HG03442 (cell line): ENCODE results near the gene GHRH.

ENCODE experiments used
- ATAC-seq: cut with Tn5 transposase; IDR thresholded peaks from one replicate; pipeline ENCODE4 v1.9.1; 2021; ENCODE audit warnings: mild to moderate bottlenecking, moderate library complexity; ENCODE audit not compliant: unreplicated experiment

GHRH gene

DNA sequence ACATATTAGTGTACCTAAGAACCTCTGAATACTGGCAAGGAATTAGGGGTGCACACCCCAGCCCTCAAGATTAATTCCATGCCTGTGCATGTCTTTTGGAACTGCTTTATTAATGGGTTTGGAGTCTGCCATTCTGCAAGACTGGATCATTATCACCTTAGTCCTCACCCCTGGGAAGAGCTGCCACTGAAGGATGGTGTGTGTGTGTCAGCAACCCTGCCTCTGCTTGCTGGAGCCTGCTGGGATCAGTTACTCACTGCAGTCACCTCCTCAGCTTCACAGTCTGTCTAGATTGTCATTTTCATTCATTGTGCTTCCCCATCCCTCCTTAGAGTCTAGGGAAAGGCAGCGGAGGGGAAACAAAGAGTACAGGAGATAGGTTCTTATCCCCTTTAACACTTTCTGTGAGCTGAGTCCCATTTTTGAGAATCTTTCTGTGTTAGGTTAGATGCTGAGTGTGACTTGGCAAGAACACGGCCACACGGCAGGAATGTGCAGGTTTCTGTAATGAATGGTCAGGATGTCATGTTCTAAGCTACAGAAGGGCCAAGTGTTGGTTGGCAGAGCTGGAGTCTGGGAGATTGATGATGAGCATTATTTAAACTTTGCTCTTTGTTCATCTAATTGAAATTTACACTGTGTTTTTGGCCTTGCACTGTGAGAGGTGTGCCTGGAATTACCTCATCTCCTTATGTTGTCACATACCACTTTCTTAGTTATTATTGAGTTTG is 21.1 kb downstream of the GHRH start:
- ATAC-seq = no peak

DNA sequence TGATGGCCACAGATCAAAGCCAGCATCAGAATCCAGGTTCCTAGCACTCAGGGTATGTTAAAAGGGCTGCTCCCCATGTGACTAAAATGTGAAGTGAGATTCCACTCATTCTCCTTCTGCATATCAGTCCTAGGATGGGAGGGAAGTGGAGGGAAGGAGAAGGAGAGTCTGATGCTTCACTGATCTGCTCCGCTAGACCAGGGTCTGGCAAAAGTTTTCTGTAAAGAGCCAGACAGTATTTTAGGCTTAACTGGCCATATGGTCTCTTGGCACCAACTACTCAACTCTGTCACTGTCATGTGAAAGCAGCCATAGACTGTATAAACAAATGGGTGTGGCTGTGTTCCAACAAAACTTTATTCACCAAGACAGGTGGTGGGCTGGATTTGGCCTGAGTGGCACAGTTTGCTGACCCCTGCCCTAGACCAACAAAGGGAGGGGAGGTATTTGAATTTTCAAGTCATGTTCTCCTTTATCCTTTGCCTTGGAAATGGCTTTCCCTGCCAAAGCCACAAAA is 22.6 kb downstream of the GHRH start:
- no peak for ATAC-seq

DNA sequence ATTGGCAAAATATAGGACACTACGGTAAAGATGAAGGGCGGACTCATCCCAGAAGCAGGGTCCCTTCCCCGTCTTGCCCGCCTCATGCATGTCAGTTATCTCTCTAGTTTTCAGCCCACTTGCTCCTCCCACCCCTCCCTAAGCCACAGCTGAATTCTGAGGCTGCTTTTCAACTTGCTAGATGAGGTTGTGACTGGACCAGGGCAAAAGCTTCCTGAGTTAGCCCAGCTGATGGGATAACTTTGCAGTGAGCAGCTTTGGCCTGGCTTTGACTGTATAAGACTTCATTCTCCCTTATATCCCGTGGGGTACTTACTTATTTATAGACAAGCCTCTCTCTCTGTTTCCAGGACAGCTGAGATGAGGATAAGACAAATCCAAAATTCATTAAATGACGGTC is 23.2 kb downstream of the GHRH start:
- ATAC-seq = no peak

DNA sequence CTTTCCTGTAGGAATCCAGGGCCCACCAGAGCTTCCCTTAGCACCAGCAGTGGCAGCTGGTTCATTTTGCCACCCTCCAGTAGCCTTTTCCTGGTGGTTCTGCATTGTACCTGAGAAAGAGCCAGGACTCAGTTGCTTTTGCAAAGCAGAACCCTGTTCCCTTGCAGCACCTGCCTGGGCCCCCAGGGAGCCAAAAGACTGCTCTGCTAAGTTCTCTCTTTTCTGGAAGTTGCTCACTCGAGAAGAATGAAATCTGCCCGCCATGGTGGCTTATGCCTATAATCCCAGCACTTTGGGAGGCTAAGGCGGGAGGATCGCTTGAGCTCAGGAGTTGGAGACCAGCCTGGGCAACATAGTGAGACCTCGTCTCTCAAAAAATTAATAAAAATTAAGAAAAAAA is 24.0 kb downstream of the GHRH start:
- no peak for ATAC-seq

DNA sequence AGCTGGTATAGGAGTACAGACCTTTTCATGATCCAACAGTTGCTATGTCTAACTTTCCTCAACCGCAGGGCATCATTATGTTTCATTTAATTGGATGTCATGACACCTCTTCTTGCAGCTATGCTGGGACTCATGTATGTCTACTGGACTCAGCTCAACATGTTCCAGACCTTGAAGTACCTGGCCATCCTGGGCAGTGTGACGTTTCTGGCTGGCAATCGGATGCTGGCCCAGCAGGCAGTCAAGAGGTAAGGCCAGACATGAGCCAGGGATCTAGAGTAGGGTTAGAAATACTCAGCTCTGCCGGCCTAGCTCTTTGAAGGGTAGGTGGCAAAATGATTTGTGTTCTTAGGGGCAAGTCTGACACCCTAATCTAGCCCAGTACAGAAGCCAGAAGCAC is 25.2 kb downstream of the GHRH start:
- no peak for ATAC-seq

DNA sequence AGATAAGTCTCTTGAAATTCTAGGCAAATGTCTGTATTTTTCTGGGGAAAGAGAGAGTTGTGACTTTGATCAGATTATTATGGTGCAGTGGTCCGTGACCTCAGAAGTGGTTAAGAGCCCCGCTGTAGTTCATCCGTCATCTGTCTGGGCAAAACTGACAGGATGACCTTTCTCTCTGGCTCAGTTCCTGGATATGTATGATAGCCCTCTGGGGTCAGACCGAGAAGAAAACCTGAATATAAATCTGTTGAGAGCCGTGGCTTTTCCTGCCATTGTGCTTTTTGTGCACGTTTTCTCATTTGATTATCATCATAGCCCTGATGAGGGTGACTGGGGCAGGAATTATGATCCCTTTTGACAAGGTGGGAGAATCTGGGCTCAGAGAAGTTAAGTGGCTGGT is 26.5 kb downstream of the GHRH start:
- no peak for ATAC-seq

DNA sequence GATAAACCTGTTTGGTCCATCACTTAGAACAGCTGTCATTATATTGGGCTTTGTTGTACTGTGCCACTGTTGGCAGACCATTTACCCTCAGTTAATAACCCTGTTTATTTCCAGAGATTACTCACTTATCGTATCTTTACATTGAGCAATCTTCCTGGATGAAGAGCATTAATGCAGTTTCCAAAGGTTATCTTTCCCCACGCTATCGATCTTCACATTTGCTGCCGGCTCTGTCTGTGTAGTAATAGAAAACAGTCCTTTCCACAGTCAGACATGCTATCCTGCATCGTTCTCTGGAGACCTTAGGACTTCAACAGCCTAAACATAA is 27.4 kb downstream of the GHRH start:
- no peak for ATAC-seq

DNA sequence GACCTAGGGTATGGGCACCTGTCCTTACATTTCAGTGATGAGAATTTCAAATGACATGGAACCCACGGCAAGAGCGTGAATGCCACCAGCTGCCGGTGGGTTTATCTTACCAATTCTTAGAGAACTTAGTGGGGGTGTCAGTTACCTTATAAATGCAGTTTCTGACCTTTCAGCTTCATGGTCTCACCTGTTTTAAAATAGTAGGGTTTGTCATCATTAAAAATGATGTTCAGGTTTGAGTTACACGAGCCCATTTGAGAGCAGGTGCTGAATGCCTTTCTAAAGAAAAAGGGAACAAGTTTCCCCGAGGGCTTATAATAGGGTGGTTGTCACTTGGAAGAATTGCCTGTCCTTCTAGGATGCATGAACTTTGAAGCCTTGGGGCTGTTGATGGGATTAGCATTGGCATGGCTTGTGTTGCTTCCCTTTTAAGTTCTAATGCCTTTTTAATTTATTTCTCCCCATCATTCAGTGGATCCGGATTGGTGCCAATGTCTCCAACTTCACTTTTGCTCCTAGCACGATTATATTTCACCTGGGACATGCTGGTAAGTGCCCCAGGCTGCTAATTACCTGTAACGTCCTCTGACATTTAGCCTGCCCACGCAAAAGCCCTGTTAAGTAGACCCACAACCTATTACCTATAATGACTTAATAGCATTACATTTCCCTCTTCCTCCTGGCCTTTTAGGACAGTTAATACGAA is 27.9 kb downstream of the GHRH start:
- no peak for ATAC-seq

DNA sequence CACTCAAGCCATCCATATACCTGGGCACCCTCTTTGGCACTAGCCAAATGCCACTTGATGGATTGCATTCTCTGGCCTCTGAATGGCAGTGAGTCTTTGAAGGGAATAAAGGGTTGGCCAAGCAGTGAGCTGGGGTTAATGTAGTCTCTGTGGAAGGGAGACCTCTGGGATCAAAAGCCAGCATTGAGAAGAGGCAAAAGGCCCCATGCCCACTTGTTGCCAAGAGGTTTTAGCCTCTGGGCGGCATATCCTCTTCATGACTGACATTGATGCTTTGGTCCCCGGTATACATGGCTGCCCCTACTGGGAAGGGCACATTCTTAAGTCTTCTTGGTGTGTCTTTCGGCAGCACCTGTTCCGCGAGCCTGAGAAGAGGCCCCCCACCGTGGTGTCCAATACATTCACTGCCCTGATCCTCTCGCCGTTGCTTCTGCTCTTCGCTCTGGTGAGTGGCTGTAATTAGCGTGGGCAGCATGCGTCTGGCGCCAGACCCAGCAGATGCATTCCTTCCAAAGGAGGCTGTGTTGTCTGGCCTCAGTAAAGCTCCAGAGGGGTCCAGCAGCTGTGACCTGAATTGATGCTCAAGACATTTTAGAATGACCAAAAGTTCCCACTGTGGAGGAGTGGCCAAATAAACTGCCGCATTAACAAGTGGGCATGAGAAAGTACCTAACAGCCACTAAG is 29.5 kb downstream of the GHRH start:
- no peak for ATAC-seq

DNA sequence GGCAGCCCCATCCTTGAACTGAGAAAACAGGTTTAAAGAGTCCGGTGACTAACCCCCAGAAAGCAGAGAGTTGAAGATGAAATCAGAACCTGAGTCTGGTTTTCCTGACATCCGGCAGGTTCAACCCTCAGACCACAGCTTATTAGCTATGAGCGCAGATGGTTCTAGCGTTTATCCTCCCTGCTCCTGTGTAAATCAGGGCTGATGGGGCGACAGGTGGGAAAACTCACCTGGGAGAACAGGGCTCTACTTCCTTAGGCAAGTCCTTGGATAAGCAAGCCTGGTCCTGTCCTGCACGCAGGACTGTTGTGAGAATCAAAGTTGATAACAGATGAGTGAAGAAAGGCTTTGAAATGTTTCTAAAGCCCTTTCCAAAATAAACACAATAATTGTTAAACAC is 31.4 kb downstream of the GHRH start:
- ATAC-seq = no peak

DNA sequence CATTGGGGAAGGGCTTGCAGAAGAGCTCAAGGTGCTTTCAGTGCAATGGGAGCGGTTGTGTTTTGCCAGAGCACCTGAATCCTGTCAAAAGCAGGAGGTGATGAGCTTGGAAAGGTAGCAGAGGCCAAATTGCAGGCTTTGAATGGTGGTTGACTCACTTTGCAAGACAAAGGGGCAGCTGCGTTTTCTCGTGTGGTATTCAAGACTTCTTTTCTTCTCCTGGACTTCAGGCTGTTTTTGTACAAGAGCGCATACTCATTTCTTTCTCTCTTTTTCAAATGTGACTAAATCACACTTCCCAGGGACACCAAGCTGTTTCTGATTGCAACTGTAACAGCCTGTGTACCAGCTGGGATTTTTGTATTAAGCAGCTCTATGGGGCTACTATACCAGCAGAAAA is 32.3 kb downstream of the GHRH start:
- no peak for ATAC-seq

DNA sequence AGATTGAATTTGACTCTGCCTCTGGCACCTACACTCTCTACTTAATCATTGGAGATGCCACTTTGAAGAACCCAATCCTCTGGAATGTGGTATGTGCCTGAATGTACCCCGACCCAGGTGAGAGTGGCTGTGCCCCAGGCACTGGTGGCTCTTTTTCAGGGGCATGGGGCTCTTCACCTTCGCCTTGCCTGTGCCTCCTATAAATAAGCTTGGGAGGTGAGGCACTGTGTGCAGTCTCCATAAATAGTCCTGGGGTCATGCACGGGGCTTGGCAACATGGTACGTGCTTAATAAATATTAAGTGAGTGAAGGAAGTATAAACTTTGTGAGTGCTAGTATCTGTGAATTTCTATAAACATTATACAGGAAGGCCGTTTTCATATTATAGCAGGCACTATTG is 33.0 kb downstream of the GHRH start:
- ATAC-seq = no peak

DNA sequence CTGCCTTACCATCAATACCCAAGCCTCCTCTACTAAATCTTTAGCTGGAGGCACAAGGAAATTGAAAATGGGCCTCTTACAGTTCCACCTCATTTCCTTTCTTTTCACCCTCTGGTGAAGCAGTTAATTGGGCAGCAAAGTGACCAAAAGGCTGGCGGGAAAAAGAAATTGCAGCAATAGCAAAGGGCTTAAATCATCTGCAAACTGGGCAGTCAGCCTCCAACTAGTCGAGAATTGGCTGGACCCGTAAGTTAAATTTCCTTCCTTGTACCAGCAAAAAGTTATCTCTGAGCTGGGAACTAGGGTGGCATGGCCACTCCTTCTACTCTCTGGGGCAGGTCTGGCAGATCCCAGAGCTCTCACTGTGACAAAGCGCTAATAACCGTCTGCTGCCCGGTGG is 33.5 kb downstream of the GHRH start:
- no peak for ATAC-seq

DNA sequence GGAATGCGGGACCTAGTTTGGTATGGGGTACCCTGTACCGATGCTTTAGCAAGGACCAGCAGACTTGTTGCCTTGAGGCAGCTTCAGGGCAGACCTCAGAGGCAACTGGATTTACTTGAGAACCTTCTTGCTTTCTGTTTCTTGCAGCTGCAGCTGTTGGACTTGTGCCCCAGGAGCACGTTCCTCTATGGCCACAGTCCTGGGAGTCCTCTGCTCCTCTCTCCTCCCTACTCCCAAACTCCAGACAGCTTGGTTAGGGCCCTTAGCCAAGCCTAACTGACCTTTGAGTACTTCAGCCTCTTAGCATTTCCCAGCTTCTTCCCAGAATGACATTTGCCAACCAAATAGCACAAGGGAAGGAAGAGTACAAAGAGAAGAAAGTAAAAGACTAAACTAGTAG is 34.7 kb downstream of the GHRH start:
- no peak for ATAC-seq

DNA sequence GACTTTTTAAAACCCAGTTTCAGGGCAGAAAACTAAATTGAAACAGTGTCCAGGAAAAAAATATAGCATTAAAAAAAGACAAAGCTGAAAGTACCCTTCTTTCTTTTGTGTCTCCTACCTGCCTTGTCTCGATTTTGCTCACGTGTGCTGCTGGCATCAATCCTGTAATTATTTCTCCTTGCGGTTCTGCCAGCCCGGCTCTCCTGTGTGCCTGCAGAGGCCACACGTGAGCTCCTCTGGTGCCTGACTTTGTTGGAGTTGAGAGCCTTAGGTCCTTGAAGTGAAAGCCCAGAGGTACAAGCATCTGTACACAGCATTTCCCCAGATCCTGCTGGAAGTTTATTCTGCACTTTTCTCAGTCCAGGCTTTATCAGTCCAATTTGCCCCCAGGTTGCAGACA is 36.5 kb downstream of the GHRH start:
- ATAC-seq = no peak

DNA sequence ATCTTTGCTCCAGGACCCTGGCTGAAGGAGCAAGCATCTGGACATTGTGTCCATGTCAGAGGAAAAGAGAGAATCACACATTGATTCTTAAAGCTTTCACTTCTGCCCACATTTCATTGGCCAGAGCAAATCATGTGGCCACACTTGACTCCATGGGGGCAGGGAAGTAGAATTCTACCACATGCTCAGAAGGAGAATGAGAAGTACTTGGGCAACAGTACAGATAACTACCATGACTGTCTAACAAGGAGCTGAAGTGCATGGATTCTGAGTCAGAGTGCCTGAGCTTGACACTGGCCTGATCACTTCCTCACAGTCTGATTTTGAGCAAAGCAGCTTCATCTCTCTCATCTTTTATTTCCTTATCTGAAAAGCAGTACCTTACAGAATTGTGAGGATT is 38.6 kb downstream of the GHRH start:
- ATAC-seq = no peak

DNA sequence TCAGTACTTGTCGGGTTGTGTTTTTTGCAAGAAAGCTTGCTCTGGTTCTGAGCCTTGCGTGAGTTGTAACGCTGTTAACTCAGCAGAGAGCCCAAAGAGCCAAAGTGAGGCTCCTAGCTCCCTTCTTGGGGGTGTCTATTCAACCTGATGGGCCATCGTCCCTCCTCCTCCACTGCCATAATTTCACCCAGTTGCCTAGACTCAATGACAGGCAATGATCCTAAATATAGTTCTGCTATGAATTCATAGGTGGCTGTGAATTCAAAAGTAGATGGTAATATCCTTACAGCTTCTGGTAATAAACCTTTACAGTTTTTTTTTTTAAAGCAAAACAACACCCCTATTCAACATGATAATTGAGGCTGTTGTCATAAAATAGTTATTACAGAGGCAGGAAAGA is 39.5 kb downstream of the GHRH start:
- no peak for ATAC-seq

DNA sequence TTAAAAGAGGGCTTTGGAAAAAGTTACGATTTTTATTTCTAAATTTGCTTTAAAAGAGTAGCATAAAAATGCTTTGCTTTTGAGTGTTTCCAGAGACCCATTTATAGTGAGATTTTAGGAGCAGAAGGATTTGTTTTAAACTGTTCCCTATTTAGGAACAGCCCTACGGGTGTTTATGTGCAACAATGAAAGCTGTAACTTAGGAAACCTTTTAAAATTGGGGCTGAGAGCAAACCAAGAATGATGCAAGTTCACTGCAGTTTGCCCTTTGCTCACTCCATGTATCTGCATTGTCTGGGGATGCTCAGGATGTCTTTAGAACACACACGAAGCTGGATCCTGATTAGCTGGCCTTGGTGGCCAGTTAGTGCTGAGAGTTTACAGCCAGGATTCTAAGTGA is 40.9 kb downstream of the GHRH start:
- ATAC-seq = no peak

DNA sequence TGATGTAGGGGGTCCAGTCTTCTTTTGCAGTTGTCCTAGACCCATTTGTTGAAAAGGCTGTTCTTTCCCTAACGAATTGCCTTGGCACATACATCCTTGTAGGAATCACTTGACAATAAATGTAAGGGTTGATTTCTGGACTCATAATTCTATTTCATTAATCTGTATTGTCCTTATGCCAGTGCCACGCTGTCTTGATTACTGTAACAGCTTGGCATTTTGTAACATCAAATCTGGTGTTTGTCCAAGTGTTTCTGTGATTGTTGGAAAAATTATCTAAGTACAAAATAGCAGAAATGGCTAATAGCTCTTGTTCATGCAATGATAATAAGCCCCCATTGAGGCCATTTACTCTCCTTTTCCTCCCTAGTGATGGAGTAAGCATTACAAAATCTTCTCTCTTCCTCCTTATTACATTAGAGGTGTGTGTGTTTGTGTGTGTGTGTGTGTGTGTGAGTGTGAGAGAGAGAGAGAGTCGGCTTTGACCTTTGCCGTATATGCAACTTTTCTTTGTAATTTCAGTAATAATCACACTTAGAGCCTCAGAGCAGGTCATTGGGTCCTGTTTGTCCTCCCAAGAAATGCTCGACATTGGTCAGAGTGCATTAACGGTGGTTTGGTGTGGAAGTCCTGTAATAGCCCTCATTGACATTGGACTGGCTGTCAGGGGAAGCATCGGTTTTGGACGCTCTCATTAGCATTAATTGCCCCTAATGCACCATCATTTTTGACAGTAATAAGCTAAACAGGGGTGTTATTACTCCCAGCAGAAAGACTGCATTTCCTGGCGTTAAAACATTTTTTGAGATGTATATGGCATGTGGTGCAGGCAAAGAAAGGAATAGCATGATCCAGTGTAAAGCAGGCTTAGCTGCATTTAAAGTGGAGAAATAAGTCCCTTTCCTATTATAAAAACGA is 41.6 kb downstream of the GHRH start:
- no peak for ATAC-seq

DNA sequence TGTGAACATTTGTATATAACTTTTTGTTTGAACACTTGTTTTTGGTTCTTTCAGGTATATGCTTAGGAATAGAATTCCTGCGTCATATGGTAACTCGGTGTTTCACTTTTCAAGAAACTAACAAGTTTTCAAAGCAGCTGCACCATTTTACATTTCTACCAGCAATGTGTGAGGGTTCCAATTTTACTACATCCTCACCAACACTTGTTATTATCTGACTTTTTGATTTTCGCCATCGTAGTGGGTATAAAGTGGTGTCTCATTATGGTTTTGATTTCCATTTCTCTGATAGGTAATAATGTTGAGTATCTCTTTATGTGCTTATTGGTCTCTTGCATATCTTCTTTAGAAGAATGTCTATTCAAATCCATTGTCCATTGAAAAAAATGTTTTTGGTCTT is 42.6 kb downstream of the GHRH start:
- ATAC-seq = no peak

DNA sequence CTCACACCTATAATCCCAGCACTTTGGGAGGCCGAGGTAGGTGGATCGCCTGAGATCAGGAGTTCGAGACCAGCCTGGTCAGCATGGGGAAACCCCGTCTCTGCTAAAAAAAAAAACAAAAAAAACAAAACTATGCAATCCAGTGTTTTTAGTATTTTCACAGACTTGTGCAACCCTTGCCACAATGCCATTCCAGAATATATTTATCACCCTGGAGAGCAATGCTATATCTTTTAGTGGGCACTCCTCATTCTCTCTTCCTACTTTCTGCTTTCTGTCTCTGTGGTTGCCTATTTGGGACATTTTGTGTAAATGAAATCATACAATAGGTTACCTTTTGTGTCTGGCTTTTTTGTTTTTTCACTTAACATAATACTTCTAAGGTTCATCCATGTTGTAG is 43.2 kb downstream of the GHRH start:
- ATAC-seq = no peak
